ENCODE results near the gene SMIM5.

GRCh38 chr17:75590314-75590761 is 42.9 kb upstream of the SMIM5 start:
- TF ChIP-seq, protein P1, sequence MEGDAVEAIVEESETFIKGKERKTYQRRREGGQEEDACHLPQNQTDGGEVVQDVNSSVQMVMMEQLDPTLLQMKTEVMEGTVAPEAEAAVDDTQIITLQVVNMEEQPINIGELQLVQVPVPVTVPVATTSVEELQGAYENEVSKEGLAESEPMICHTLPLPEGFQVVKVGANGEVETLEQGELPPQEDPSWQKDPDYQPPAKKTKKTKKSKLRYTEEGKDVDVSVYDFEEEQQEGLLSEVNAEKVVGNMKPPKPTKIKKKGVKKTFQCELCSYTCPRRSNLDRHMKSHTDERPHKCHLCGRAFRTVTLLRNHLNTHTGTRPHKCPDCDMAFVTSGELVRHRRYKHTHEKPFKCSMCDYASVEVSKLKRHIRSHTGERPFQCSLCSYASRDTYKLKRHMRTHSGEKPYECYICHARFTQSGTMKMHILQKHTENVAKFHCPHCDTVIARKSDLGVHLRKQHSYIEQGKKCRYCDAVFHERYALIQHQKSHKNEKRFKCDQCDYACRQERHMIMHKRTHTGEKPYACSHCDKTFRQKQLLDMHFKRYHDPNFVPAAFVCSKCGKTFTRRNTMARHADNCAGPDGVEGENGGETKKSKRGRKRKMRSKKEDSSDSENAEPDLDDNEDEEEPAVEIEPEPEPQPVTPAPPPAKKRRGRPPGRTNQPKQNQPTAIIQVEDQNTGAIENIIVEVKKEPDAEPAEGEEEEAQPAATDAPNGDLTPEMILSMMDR (IDR thresholded peaks at IDR 0.05; ENCODE audit: low read depth, low read length), result no peak
- TF ChIP-seq EZH2phosphoT487 (IDR thresholded peaks at IDR 0.05; ENCODE audit: low read depth), result no peak
